ENCODE results near the gene CTR9. TPM values are rescaled to one million over a fixed set of nuclear protein-coding genes. Genes with fewer than 3 reads are reported as not detected.

Gene CTR9
- total and polyA plus RNA-seq, 9 of the 15 experiments (the other 6 are each of a cell fraction or from before 2014, with no cell fraction given): 25.4 to 79.3 (median 47.3) TPM

- no peak for TF ChIP-seq RERE (CRISPR knock-in tag; IDR thresholded peaks at IDR 0.05; ENCODE audit: borderline replicate concordance)
- TF ChIP-seq BCOR (IDR thresholded peaks at IDR 0.05): peak; percentile 38; the same call in 1 of the 2 replicates
- no peak for TF ChIP-seq YY1 (IDR thresholded peaks at IDR 0.05; ENCODE audit: borderline replicate concordance in 1 of 3, control insufficient read depth in 1 of 3, extremely low read depth in 1 of 3, insufficient read depth in 3 of 3, insufficient read length in 1 of 3, insufficient replicate concordance in 2 of 3, low read depth in 1 of 3, low read length in 2 of 3)
- TF ChIP-seq MBD2 (IDR thresholded peaks at IDR 0.05; ENCODE audit: borderline replicate concordance, low read depth): 0 out of 2 replicates have a peak, but pooled peaks have one; percentile 47
- TF ChIP-seq AFF1 (IDR thresholded peaks at IDR 0.05; ENCODE audit: low read depth in 1 of 2, partially characterized antibody in 2 of 2): peak in 1 of 2 experiments; percentile 43
- peak in 1 of 2 experiments; percentile 85; a peak in 2 of 4 replicates for TF ChIP-seq FOXA3 (CRISPR knock-in tag; conservative IDR thresholded peaks at IDR 0.05 in 1 of 2, IDR thresholded peaks at IDR 0.05 in 1 of 2)
- TF ChIP-seq PCBP1 (IDR thresholded peaks at IDR 0.05; ENCODE audit: low read depth, low read length, poor library complexity, severe bottlenecking): no peak
- peak; percentile 74 for TF ChIP-seq TCF3 (CRISPR knock-in tag; IDR thresholded peaks at IDR 0.05)
- no peak for TF ChIP-seq OTX1 (CRISPR knock-in tag; IDR thresholded peaks at IDR 0.05)
- no peak for TF ChIP-seq ZC3H8 (IDR thresholded peaks at IDR 0.05)
- TF ChIP-seq CHD4 (IDR thresholded peaks at IDR 0.05; ENCODE audit: insufficient read depth, insufficient replicate concordance, low read depth, low read length, poor library complexity, severe bottlenecking): no peak
- no peak for TF ChIP-seq RBFOX2 (IDR thresholded peaks at IDR 0.05; ENCODE audit: low read depth, low read length)
- peak; percentile 97 for TF ChIP-seq HMBOX1 (IDR thresholded peaks at IDR 0.05)
- peak; percentile 91 for TF ChIP-seq CREM (IDR thresholded peaks at IDR 0.05; ENCODE audit: low read depth)
These were observed 8.4 kb upstream of the CTR9 start (continued) for GRCh38 chr11:10742460-10743208.
